ENCODE results near the gene CD177. TPM values are rescaled to one million over a fixed set of nuclear protein-coding genes. Genes with fewer than 3 reads are reported as not detected.

The CD177 gene, protein sequence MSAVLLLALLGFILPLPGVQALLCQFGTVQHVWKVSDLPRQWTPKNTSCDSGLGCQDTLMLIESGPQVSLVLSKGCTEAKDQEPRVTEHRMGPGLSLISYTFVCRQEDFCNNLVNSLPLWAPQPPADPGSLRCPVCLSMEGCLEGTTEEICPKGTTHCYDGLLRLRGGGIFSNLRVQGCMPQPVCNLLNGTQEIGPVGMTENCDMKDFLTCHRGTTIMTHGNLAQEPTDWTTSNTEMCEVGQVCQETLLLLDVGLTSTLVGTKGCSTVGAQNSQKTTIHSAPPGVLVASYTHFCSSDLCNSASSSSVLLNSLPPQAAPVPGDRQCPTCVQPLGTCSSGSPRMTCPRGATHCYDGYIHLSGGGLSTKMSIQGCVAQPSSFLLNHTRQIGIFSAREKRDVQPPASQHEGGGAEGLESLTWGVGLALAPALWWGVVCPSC
- not detected in 2 replicates for total RNA-seq

DNA sequence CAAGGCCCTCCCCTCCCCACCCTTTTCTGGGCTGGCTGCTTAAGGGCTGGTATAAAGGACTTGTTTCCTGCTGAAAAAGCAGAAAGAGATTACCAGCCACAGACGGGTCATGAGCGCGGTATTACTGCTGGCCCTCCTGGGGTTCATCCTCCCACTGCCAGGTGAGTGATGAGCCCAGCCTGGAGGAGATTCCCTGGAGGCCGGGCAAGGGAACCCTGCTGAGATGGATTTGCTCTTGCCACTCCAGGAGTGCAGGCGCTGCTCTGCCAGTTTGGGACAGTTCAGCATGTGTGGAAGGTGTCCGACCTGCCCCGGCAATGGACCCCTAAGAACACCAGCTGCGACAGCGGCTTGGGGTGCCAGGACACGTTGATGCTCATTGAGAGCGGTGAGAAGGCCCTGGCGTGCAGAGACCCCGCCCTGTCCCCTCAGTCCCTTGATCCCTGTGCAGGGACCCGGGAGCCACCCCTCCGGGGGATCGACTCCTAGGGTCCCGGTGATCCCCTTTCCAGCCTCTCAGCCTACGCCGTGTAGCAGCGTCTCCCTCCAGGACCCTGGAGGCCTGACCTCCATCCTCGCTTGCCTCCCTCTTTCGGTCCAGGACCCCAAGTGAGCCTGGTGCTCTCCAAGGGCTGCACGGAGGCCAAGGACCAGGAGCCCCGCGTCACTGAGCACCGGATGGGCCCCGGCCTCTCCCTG, at the start of gene CD177:
Gene CD177 (plus strand): TSS at position 81 of the 699 bp plus-strand sequence. CDS start 29 bp downstream, at position 110.
- intact Hi-C loops (cut with micrococcal nuclease): no loop called here
- Mint-ChIP-seq H3K4me1 (no peaks in the 10 kb centered on the region), H3K27ac (no peak within 1 kb of the TSS), H3K27me3 (peaks cover 4% of the 10 kb centered on the region), H3K4me3 (no peak within 1 kb of the TSS), H3K36me3 (ENCODE audit: low read depth) (no peaks in the 10 kb centered on the region), H3K9me3 (no peaks in the 10 kb centered on the region)
- no peak for DNase-seq

DNA sequence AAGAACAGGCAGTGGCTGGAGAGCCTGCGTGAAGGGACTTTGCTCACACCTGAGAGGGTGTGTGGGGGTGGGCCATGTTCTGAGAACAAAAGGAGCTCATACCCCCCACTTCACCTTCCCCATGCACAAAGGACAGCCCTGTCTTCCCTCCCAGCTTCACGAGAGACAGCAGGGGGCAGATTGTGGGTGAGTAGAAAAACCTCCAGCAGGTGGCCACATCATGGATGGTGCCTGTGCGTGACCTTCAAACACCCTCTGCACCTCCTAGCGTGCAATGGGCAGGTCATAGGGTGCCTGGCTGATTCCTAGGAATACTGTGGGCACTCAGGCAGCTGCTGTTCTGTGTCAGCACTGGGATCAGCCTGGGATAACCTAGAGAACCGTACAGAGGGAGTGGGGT, 47.8 kb upstream of the CD177 start:
- no peaks in the 10 kb centered on the region for H3K4me1 Mint-ChIP-seq
- intact Hi-C loops (cut with micrococcal nuclease): no loop called here
- no peaks in the 10 kb centered on the region for H3K36me3 Mint-ChIP-seq (ENCODE audit: low read depth)
- H3K4me3 Mint-ChIP-seq: no peak overlapping the region
- no peak for DNase-seq
- H3K27me3 Mint-ChIP-seq: no peaks in the 10 kb centered on the region
- H3K27ac Mint-ChIP-seq: no peak overlapping the region
- H3K9me3 Mint-ChIP-seq: no peaks in the 10 kb centered on the region

DNA sequence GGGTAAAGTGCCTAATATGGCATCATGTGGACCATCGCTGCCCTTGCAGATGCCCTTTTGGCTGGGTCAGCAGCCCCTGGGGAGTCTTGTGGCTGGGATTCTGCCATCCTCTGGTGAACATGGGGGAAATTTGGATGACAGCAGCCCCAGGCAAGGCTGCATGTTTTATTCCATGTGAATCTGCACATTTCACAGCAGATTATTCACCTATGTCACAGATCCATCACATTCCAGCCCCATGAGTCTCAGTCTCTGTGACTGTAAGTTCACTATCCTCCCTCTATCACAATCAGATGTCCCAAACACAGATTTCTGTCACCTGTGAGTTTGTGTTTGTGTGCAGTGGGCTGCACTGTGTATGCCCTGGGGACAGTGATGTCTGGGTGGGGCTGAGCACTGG, 47.4 kb upstream of the CD177 start:
- intact Hi-C loops (cut with micrococcal nuclease): no loop called here
- H3K36me3 Mint-ChIP-seq (ENCODE audit: low read depth): no peaks in the 10 kb centered on the region
- H3K27ac Mint-ChIP-seq: no peak overlapping the region
- no peak overlapping the region for H3K4me3 Mint-ChIP-seq
- no peaks in the 10 kb centered on the region for H3K4me1 Mint-ChIP-seq
- DNase-seq: no peak
- no peaks in the 10 kb centered on the region for H3K9me3 Mint-ChIP-seq
- no peaks in the 10 kb centered on the region for H3K27me3 Mint-ChIP-seq

DNA sequence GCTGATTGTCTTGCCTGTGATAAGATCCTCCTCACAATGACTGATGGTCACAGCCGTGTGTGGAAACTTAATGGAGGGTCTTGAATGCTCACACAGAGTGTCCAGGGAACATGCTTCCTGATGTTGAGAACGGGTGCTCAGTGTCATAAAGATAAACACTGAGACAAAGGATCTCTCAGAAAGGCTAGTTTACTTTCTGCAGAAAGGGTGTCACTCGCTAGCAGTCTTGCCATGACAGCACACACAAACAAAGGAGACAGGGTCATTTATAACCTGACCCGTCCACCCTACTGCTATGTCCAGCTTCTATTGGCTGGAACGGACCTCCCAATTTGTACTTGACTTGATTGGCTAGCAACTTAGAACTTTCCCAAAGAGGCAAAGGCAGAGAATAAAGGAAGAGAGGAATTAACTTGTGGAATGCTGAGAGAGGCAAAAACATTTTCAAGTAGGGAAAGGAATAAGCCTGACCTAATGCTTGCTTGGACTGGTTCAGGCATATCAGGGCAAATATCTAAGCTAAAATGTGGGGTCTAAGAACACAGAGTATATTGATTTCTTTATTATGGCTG, 45.2 kb upstream of the CD177 start:
- no peak overlapping the region for H3K27ac Mint-ChIP-seq
- no peaks in the 10 kb centered on the region for H3K4me1 Mint-ChIP-seq
- DNase-seq: no peak
- H3K9me3 Mint-ChIP-seq: no peaks in the 10 kb centered on the region
- intact Hi-C loops (cut with micrococcal nuclease): no loop called here
- H3K4me3 Mint-ChIP-seq: no peak overlapping the region
- no peaks in the 10 kb centered on the region for H3K36me3 Mint-ChIP-seq (ENCODE audit: low read depth)
- no peaks in the 10 kb centered on the region for H3K27me3 Mint-ChIP-seq

DNA sequence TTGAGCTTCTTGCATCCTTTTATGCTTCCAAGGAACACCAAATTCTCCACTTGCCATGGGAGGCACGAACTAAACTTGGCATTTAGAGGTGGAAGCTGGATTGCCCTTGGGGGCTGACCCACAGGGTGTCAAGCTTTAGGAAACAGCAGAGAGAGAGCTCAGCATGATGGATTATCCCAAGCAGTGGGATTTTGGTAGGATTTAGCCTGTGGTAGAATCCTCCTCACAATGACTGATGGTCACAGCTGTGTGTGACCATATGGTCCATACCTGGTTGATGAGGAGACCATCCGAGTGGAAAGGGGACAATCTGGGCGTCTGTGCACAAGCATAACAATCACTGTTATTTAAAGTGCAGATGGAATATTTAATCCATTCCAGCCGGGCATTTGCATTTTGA, 44.0 kb upstream of the CD177 start:
- no peak for DNase-seq
- Mint-ChIP-seq H3K4me1 (no peaks in the 10 kb centered on the region), H3K9me3 (no peaks in the 10 kb centered on the region), H3K27me3 (no peaks in the 10 kb centered on the region), H3K27ac (no peak overlapping the region), H3K4me3 (no peak overlapping the region), H3K36me3 (ENCODE audit: low read depth) (no peaks in the 10 kb centered on the region)
- intact Hi-C loops (cut with micrococcal nuclease): no loop called here

DNA sequence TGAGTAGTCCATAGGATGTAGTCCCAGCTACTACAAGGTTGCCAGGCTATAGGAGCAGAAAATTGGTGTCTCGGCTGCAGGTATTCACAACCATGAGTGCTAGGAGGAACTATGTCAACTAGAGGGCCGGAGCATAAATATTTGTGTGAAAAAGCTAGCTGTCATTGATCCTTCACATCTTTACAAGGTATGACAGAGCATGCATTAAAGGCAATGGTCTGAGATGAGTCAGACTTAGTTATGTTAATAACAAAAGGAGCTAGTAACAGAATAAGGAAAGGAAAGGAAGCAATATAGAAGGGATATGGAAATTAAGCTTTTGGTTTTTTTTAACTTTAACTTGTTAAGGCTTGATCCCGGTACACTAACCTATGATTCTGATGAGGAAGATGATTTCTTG, 43.3 kb upstream of the CD177 start:
- no peak overlapping the region for H3K27ac Mint-ChIP-seq
- no peak for DNase-seq
- H3K27me3 Mint-ChIP-seq: no peaks in the 10 kb centered on the region
- H3K4me3 Mint-ChIP-seq: no peak overlapping the region
- no peaks in the 10 kb centered on the region for H3K36me3 Mint-ChIP-seq (ENCODE audit: low read depth)
- no peaks in the 10 kb centered on the region for H3K4me1 Mint-ChIP-seq
- no peaks in the 10 kb centered on the region for H3K9me3 Mint-ChIP-seq
- intact Hi-C loops (cut with micrococcal nuclease): no loop called here

DNA sequence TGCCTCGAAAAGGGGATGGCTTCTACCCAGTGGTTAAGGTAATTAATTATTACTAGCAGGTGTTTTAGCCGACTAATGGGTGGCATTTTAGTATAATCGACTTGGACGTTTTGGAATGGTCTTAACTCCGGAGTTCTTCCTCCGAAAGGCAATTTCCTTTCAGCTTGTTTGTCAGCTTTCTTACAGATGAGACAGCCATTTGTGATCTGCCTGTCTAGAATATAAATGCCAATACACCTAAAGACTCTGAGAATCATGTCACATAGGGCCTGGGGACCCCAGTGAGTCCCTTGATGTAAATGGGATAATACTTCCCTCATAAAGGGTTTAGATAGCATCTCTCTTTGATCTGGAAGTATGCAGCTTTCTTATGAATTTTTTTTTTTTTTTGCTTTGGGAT, 42.2 kb upstream of the CD177 start:
- intact Hi-C loops (cut with micrococcal nuclease): no loop called here
- DNase-seq: no peak
- Mint-ChIP-seq H3K9me3 (no peaks in the 10 kb centered on the region), H3K27me3 (no peaks in the 10 kb centered on the region), H3K27ac (no peak overlapping the region), H3K4me1 (no peaks in the 10 kb centered on the region), H3K4me3 (no peak overlapping the region), H3K36me3 (ENCODE audit: low read depth) (no peaks in the 10 kb centered on the region)

DNA sequence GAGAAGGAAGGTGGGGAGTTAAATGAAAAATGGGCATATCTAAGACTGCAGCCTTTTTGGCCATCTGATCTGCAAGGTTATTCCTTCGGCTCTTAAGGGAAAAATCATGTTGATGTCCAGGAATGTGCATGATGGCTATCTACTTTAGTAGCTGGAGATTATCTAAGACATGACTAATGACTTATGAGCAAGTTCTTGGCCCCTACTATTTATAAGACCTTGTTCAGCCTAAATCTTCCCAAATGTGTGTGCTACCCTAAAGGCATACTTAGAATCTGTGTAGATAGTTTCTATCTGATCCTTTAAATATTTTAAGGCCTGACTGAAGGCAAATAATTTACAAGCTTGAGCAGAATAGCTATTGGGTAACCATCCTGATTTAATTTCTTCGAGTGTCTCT, 41.8 kb upstream of the CD177 start:
- no peaks in the 10 kb centered on the region for H3K9me3 Mint-ChIP-seq
- no peak overlapping the region for H3K27ac Mint-ChIP-seq
- H3K4me1 Mint-ChIP-seq: no peaks in the 10 kb centered on the region
- H3K4me3 Mint-ChIP-seq: no peak overlapping the region
- intact Hi-C loops (cut with micrococcal nuclease): no loop called here
- DNase-seq: no peak
- H3K27me3 Mint-ChIP-seq: no peaks in the 10 kb centered on the region
- H3K36me3 Mint-ChIP-seq (ENCODE audit: low read depth): no peaks in the 10 kb centered on the region

DNA sequence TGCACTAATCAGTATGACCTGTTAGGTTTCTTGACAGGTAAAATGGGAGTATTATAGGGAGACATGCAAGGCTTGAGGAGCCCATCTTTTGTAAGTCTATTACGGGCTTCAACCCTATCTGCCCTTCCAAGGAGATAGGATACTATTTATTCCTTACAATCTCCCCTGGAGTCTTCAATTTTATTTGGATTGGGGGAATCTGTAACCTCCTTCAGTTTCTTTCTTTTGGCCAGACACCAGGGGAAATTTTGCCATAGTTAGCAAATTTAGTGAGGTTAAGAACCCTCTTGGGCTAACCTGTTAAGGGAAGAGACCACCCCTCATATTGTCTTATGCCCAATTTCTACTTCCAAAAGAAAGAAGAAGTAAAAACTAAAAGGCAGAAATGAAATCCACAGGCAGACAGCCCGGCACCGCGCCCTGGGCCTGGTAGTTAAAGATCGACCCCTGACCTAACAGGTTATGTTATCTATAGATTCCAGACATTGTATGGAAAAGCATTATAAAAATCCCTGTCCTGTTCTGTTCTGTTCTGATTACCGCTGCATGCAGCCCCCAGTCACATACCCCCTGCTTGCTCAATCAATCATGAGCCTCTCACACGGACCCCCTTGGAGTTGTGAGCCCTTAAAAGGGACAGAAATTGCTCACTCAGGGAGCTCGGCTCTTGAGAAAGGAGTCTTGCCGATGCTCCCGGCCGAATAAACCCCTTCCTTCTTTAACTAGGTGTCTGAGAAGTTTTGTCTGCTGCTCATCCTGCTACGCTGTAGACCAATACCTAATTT, 39.6 kb upstream of the CD177 start:
- Mint-ChIP-seq H3K27me3 (no peaks in the 10 kb centered on the region), H3K9me3 (no peaks in the 10 kb centered on the region)

DNA sequence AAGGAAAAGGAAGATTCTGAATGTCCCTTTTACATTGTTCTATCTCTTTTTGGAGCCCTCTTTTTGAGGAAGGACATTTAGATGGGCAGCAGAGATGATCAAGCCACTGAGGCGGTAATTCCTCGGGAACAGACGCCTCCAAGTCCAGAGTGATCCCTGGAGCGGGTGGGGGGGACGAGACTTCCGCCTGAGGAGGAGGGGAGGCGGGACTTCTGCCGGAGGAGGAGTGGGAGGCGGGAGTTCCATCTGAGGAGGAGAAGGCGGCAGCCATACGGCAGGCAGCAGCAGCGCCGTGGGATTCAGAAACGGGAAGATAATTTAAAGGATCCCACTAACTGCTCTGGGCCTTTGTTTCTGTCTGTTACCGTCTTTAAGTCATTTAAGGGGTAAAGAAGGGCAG, 37.6 kb upstream of the CD177 start:
- Mint-ChIP-seq H3K27ac (no peak overlapping the region), H3K4me3 (no peak overlapping the region), H3K36me3 (ENCODE audit: low read depth) (no peaks in the 10 kb centered on the region), H3K27me3 (no peaks in the 10 kb centered on the region), H3K9me3 (no peaks in the 10 kb centered on the region), H3K4me1 (no peaks in the 10 kb centered on the region)
- no peak for DNase-seq
- intact Hi-C loops (cut with micrococcal nuclease): no loop called here

More for the DNA sequence above, 39.6 kb upstream of the CD177 start:
- Mint-ChIP-seq H3K4me3 (no peak overlapping the region), H3K4me1 (no peaks in the 10 kb centered on the region), H3K27ac (no peak overlapping the region), H3K36me3 (ENCODE audit: low read depth) (no peaks in the 10 kb centered on the region)
- intact Hi-C loops (cut with micrococcal nuclease): no loop called here
- no peak for DNase-seq

DNA sequence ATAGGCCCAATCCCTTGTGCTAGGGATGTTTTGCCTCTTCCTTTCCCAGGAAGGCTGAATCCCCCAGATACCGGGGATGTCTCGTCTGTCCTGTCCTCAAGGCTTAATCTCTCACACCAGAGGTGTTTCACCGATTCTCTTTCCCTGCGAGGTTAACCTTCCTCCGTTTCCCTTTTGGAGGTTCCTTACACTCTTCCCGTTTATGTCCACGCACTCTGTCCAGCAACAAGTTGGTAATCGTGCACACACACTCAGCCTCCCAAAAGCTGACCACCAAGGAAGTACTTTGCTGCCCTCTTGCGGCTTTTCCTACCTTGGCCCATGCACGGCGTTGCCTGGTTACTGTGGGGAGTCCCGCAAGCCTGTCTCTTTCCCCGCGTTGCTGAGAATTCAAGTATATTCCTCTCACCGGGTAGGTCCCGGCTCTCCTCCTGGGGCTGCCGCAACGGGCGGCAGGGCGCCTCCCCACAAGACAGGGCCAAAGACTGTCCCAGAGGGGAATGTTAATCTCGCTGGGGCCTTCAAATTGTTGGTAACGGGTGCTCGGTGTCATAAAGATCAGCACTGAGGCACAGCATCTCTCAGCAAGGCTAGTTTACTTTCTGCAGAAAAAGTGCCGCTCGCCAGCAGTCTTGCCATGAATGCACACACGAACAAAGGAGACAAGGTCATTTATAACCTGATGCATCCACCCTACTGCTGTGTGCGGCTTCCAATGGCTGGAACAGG, 36.7 kb upstream of the CD177 start:
- Mint-ChIP-seq H3K4me3 (no peak overlapping the region), H3K27ac (no peak overlapping the region), H3K36me3 (ENCODE audit: low read depth) (no peaks in the 10 kb centered on the region), H3K27me3 (no peaks in the 10 kb centered on the region), H3K9me3 (no peaks in the 10 kb centered on the region), H3K4me1 (no peaks in the 10 kb centered on the region)
- no peak for DNase-seq
- intact Hi-C loops (cut with micrococcal nuclease): no loop called here

DNA sequence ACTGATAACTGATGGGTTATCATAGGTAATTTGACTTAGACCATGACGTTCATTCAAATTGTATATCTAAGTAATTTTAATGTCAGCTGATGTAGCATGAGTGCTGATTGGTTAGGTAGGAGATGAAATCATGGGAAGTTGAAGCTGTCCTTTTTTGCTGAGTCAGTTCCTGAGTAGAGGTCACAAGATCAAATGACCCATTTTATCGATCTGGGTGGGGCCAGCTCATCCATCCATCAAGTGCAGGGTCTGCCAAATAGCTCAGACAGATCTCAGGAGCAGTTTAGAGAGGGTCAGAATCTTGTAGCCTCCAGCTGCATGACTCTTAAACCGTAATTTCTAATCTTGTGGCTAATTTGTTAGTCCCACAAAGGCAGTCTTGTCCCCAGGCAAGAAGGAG, 35.3 kb upstream of the CD177 start:
- H3K27ac Mint-ChIP-seq: no peak overlapping the region
- H3K4me3 Mint-ChIP-seq: no peak overlapping the region
- no peaks in the 10 kb centered on the region for H3K9me3 Mint-ChIP-seq
- DNase-seq: no peak
- no peaks in the 10 kb centered on the region for H3K4me1 Mint-ChIP-seq
- H3K27me3 Mint-ChIP-seq: no peaks in the 10 kb centered on the region
- intact Hi-C loops (cut with micrococcal nuclease): no loop called here
- H3K36me3 Mint-ChIP-seq (ENCODE audit: low read depth): no peaks in the 10 kb centered on the region

DNA sequence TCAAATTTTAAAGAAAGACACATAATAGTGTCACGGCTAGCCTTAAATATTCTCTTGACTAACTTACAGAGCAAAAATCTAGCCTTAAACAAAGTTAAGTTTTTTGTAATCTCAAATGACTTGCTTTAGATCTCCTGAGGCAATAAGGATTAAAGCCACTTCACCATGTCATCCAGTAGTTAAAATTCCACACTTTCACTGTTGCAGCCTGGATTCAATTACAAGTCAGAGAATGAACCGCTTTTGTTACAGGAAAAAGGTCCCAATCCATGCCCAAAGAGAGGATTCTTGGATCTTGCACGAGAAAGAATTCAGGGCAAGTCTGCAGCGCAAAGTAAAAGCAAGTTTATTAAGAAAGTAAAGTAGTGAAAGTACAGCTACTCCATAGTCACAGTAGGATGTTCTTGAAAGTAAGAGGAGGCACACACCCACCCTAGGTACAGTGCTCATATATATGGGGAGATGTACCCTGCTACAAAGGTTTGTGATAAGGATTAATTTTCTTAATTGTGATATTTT, 34.6 kb upstream of the CD177 start:
- Mint-ChIP-seq H3K27me3 (no peaks in the 10 kb centered on the region), H3K4me1 (no peaks in the 10 kb centered on the region), H3K4me3 (no peak overlapping the region), H3K36me3 (ENCODE audit: low read depth) (no peaks in the 10 kb centered on the region), H3K9me3 (no peaks in the 10 kb centered on the region), H3K27ac (no peak overlapping the region)
- no peak for DNase-seq
- intact Hi-C loops (cut with micrococcal nuclease): no loop called here

Data from activated CD4-positive, alpha-beta T cell treated with anti-CD3 and anti-CD28 coated beads, Interleukin-2, amount 10 ng/mL, durations not matched to agents 24 days and 14 days (primary cell).